Heart left ventricle (tissue), 13 donors: ENCODE results near the gene DNAI1.

Source experiments
- POLR2A ChIP-seq, 2 donors: fragments of 450-650 bp; IDR thresholded peaks; one replicate each; pipeline ENCODE4 v1.6.1; 2017; ENCODE audit warnings: antibody characterized with exemption in 2 of 2, mild to moderate bottlenecking in 2 of 2, moderate library complexity in 2 of 2
- TF ChIP-seq, protein P1 (sequence below), 12 donors: fragments of 200-600 bp; sonication (generic) in 4 of 12; IDR thresholded peaks; one replicate each; pipeline versions ENCODE4 v1.5.0 to v1.8.0; 2018 to 2022; ENCODE audit warnings: antibody characterized with exemption in 12 of 12, mild to moderate bottlenecking in 5 of 12
- donor health status: ischemic (EF 13 %, LVEDD 7.1; RV severe dilation, severe dysfunction).
- donor health status: DM: no; HTN: yes; CAD: no.
- donor health status: DM: no; HTN: no; CAD: no.
- donor health status: ischemic (EF 25% LVEDD 6.9; RV normal size, moderate dysfunction).
- donor health status: ischemic (EF 25% LVEDD 5.7; RV mildly dilated, moderate dysfunction).
- donor health status: ischemic (EF 35%, LVEDD 5.7; RV mildly dilated, moderate dysfunction).
- donor health status: nonischemic (EF 11% LVEDD 7.7; RV severe dilation, severe dysfunction).
- donor health status: DM: yes; HTN: yes; CAD: no.
- donor health status: PGD.
- donor health status: ischemic (EF 29% LVEDD 5.4; RV normal size, mild dysfunction).
- donor health status: nonischemic (EF 23%, LVEDD 6.1; RV moderate dilation, normal function).

DNA sequence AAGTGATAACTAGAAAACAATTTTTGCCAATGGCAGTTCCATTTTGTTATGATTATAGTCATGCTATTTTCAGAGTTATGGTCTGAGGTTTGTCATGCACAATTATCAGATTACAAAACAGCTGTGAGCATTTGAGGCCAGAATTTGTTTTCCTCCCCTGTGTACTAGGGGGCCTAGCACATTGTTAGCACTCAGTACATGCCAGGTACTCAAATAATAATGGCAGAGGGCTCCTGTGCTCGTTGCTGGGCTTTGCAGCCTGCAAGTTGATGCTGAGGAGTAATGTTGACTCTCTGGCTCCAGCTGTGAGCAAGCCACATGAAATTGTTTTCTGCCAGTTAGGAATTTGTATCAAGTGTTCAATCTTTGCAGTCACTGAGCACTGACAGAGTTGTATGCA, 6.9 kb downstream of the DNAI1 start:
- TF ChIP-seq, protein P1, sequence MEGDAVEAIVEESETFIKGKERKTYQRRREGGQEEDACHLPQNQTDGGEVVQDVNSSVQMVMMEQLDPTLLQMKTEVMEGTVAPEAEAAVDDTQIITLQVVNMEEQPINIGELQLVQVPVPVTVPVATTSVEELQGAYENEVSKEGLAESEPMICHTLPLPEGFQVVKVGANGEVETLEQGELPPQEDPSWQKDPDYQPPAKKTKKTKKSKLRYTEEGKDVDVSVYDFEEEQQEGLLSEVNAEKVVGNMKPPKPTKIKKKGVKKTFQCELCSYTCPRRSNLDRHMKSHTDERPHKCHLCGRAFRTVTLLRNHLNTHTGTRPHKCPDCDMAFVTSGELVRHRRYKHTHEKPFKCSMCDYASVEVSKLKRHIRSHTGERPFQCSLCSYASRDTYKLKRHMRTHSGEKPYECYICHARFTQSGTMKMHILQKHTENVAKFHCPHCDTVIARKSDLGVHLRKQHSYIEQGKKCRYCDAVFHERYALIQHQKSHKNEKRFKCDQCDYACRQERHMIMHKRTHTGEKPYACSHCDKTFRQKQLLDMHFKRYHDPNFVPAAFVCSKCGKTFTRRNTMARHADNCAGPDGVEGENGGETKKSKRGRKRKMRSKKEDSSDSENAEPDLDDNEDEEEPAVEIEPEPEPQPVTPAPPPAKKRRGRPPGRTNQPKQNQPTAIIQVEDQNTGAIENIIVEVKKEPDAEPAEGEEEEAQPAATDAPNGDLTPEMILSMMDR (IDR thresholded peaks at IDR 0.05) = no peak
- no peak for TF ChIP-seq POLR2A (IDR thresholded peaks at IDR 0.05)
